HepG2 (cell line): ENCODE measurements around the gene DDX39B. TPM values are rescaled to one million over a fixed set of nuclear protein-coding genes. Genes with fewer than 3 reads are reported as not detected.

ENCODE experiments used
- BHLHE40 ChIP-seq: IDR thresholded peaks from 2 replicates; pipeline ENCODE4 v1.6.1; 2011; ENCODE audit warnings: low read length, improper control_type of control experiment
- CBX2 ChIP-seq, 2 experiments: fragments of 200-600 bp in 1 of 2; sonication (generic); formaldehyde crosslinking in 1 of 2; IDR thresholded peaks; 2 replicates each; pipeline versions ENCODE4 v1.7.0 to v1.8.1; 2018 to 2022; ENCODE audit warnings: low read depth in 2 of 2, low read length in 1 of 2, mild to moderate bottlenecking in 1 of 2, missing genetic modification reagents in 1 of 2
- CCDC6 ChIP-seq: sonication (generic); formaldehyde crosslinking; IDR thresholded peaks from 2 replicates; pipeline ENCODE4 v1.8.1; 2022; ENCODE audit warnings: mild to moderate bottlenecking, missing genetic modification reagents, moderate library complexity
- FOXO1 ChIP-seq: sonication (generic); formaldehyde crosslinking; IDR thresholded peaks from 2 replicates; pipeline ENCODE4 v1.4.0; 2020; ENCODE audit warnings: missing genetic modification reagents
- HOXA9 ChIP-seq: sonication (generic); formaldehyde crosslinking; IDR thresholded peaks from 2 replicates; pipeline ENCODE4 v1.8.1; 2022; ENCODE audit warnings: missing genetic modification reagents, mild to moderate bottlenecking, moderate library complexity, borderline replicate concordance
- MTA1 ChIP-seq: sonication (generic); formaldehyde crosslinking; IDR thresholded peaks from 2 replicates; pipeline ENCODE4 v1.4.0; 2020; ENCODE audit warnings: missing genetic modification reagents, mild to moderate bottlenecking, borderline replicate concordance
- NFATC3 ChIP-seq: sonication (generic); formaldehyde crosslinking; IDR thresholded peaks from 2 replicates; pipeline ENCODE4 v1.5.1; 2020; ENCODE audit warnings: mild to moderate bottlenecking, missing genetic modification reagents
- NFYB ChIP-seq: sonication (generic); formaldehyde crosslinking; IDR thresholded peaks from 2 replicates; pipeline ENCODE4 v1.4.0; 2020; ENCODE audit warnings: missing genetic modification reagents
- SALL2 ChIP-seq: sonication (generic); formaldehyde crosslinking; IDR thresholded peaks from 2 replicates; pipeline ENCODE4 v1.8.1; 2023; ENCODE audit warnings: mild to moderate bottlenecking, missing genetic modification reagents, inconsistent platforms
- SIX1 ChIP-seq: sonication (generic); formaldehyde crosslinking; IDR thresholded peaks from 2 replicates; pipeline ENCODE4 v1.4.0; 2020; ENCODE audit warnings: missing genetic modification reagents, borderline replicate concordance
- SOX6 ChIP-seq, 2 experiments: fragments of 450-650 bp in 1 of 2; sonication (generic) in 1 of 2; formaldehyde crosslinking in 1 of 2; IDR thresholded peaks; 2 replicates each; pipeline versions ENCODE4 v1.4.0 to v1.6.1; 2017 to 2020; ENCODE audit warnings: antibody characterized with exemption in 1 of 2, mild to moderate bottlenecking in 1 of 2, missing genetic modification reagents in 1 of 2
- ZKSCAN8 ChIP-seq: IDR thresholded peaks from 2 replicates; pipeline ENCODE4 v1.6.1; 2016; ENCODE audit warnings: borderline replicate concordance, missing genetic modification reagents, missing compliant biosample characterization
- ZNF354B ChIP-seq: sonication (generic); formaldehyde crosslinking; IDR thresholded peaks from 2 replicates; pipeline ENCODE4 v1.8.0; 2022; ENCODE audit warnings: mild to moderate bottlenecking, missing genetic modification reagents
- ZNF777 ChIP-seq: sonication (generic); formaldehyde crosslinking; IDR thresholded peaks from 2 replicates; pipeline ENCODE4 v1.4.0; 2020; ENCODE audit warnings: missing genetic modification reagents
- polyA plus RNA-seq, 8 experiments: library from polyadenylated mRNA; depleted of rRNA in 3 of 8; stranded (reverse) in 7 of 8; unstranded in 1 of 8; fragments of >200 nt; fragmentation: Illumina TruSeq in 4 of 8; extraction: Trizol in 4 of 8; gene quantifications; 2 replicates each; pipeline versions ENCODE4 v1.2.1 to v1.2.3, GENCODE V29; 2011 to 2016; ENCODE audit warnings: low read depth in 4 of 8, missing spikeins in 1 of 8, mixed read lengths in 1 of 8; ENCODE audit not compliant: insufficient read depth in 1 of 8
- total RNA-seq, 5 experiments: library from RNA; depleted of rRNA; stranded (reverse); fragments of >200 nt; fragmentation: Illumina TruSeq; extraction: Trizol; gene quantifications; 2 replicates each; pipeline ENCODE4 v1.2.3, GENCODE V29; 2016; ENCODE audit warnings: low read depth in 1 of 5
- TF ChIP-seq, protein P1 (sequence below): sonication (generic); formaldehyde crosslinking; IDR thresholded peaks from 2 replicates; pipeline ENCODE4 v1.4.0; 2020; ENCODE audit warnings: low read depth, mild to moderate bottlenecking, missing genetic modification reagents
- TF ChIP-seq, protein P2 (sequence below): sonication (generic); formaldehyde crosslinking; IDR thresholded peaks from 2 replicates; pipeline ENCODE4 v1.4.0; 2020; ENCODE audit warnings: missing genetic modification reagents
- TF ChIP-seq, protein P3 (sequence below): sonication (generic); formaldehyde crosslinking; IDR thresholded peaks from 2 replicates; pipeline ENCODE4 v1.5.1; 2020; ENCODE audit warnings: missing genetic modification reagents, mild to moderate bottlenecking, borderline replicate concordance
- TF ChIP-seq, protein P4 (sequence below): sonication (generic); formaldehyde crosslinking; IDR thresholded peaks from 2 replicates; pipeline ENCODE4 v1.4.0; 2020; ENCODE audit warnings: missing genetic modification reagents

DDX39B gene
- total and polyA plus RNA-seq, 2 of the 13 experiments (the other 11 are each of a cell fraction or from before 2014, with no cell fraction given), result 570 to 678 TPM

DNA sequence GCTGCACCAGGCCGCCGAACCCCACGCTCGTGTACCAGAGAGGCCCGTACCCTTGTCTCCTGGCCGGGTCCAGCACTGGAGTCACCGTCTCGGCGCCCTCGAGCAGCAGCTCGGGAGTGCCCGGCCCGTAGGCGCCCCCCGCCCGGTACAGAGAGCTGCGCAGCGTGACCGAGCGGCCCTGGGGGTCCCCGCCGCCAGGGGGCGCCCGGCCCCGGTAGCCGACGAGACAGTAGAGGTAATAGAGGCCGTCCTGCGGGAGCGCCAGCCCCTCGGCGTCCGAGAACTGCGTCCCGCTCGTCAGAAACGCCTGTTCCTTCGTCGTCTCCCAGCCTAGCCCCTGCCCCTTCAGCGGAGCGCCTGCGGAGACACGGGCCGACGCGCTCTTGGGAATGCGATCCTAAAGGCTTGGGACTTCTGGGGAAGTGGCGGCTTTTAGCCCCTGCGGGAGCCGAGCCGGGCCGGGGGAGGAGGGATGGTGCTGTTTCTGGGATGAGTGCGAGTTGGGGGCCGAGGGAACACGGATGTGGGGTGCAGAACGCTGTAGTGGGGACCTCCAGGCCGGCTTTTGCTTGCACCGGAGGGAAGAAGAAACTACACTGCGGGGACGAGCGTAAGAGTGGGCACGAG, 39.1 kb upstream of the DDX39B start (continued):
- TF ChIP-seq, protein P1, sequence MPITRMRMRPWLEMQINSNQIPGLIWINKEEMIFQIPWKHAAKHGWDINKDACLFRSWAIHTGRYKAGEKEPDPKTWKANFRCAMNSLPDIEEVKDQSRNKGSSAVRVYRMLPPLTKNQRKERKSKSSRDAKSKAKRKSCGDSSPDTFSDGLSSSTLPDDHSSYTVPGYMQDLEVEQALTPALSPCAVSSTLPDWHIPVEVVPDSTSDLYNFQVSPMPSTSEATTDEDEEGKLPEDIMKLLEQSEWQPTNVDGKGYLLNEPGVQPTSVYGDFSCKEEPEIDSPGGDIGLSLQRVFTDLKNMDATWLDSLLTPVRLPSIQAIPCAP (CRISPR knock-in tag), result no peak
- TF ChIP-seq, protein P2, sequence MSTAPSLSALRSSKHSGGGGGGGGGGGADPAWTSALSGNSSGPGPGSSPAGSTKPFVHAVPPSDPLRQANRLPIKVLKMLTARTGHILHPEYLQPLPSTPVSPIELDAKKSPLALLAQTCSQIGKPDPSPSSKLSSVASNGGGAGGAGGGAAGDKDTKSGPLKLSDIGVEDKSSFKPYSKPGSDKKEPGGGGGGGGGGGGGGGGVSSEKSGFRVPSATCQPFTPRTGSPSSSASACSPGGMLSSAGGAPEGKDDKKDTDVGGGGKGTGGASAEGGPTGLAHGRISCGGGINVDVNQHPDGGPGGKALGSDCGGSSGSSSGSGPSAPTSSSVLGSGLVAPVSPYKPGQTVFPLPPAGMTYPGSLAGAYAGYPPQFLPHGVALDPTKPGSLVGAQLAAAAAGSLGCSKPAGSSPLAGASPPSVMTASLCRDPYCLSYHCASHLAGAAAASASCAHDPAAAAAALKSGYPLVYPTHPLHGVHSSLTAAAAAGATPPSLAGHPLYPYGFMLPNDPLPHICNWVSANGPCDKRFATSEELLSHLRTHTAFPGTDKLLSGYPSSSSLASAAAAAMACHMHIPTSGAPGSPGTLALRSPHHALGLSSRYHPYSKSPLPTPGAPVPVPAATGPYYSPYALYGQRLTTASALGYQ (CRISPR knock-in tag), result no peak
- TF ChIP-seq SOX6 (IDR thresholded peaks at IDR 0.05), result no peak
- TF ChIP-seq SOX6 (CRISPR knock-in tag; IDR thresholded peaks at IDR 0.05), result peak; percentile 62
- TF ChIP-seq BHLHE40, result no peak
- TF ChIP-seq SIX1 (CRISPR knock-in tag), result no peak
- TF ChIP-seq, protein P3, sequence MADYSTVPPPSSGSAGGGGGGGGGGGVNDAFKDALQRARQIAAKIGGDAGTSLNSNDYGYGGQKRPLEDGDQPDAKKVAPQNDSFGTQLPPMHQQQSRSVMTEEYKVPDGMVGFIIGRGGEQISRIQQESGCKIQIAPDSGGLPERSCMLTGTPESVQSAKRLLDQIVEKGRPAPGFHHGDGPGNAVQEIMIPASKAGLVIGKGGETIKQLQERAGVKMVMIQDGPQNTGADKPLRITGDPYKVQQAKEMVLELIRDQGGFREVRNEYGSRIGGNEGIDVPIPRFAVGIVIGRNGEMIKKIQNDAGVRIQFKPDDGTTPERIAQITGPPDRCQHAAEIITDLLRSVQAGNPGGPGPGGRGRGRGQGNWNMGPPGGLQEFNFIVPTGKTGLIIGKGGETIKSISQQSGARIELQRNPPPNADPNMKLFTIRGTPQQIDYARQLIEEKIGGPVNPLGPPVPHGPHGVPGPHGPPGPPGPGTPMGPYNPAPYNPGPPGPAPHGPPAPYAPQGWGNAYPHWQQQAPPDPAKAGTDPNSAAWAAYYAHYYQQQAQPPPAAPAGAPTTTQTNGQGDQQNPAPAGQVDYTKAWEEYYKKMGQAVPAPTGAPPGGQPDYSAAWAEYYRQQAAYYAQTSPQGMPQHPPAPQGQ (CRISPR knock-in tag), result no peak
- no peak; the same call in 1 of the 2 replicates for TF ChIP-seq ZKSCAN8 (CRISPR knock-in tag)
- TF ChIP-seq NFYB (CRISPR knock-in tag), result no peak
- TF ChIP-seq ZNF777, result peak; percentile 83
- peak; percentile 81; the same call in 1 of the 2 replicates for TF ChIP-seq SALL2 (CRISPR knock-in tag)
- TF ChIP-seq NFATC3, result no peak
- no peak for TF ChIP-seq ZNF354B (CRISPR knock-in tag)
- TF ChIP-seq MTA1 (CRISPR knock-in tag), result no peak; the same call in 1 of the 2 replicates
- TF ChIP-seq, protein P4, sequence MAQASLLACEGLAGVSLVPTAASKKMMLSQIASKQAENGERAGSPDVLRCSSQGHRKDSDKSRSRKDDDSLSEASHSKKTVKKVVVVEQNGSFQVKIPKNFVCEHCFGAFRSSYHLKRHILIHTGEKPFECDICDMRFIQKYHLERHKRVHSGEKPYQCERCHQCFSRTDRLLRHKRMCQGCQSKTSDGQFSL (CRISPR knock-in tag), result no peak
- TF ChIP-seq CCDC6 (CRISPR knock-in tag), result no peak; the same call in 1 of the 2 replicates
- peak; percentile 38; the same call in 1 of the 2 replicates for TF ChIP-seq HOXA9 (CRISPR knock-in tag)
- TF ChIP-seq CBX2 (IDR thresholded peaks at IDR 0.05; ENCODE audit: low read depth, low read length), result no peak
- TF ChIP-seq CBX2 (CRISPR knock-in tag; IDR thresholded peaks at IDR 0.05; ENCODE audit: low read depth), result peak; percentile 25; the same call in 1 of the 2 replicates
- peak; percentile 56 for TF ChIP-seq FOXO1 (CRISPR knock-in tag)
